NCI-H128 (cell line): ENCODE measurements around the gene C17orf114.

Source experiments
- DNase-seq: peaks from one replicate; lab custom pipeline; 2025; ENCODE audit not compliant: unreplicated experiment; lab: John Stamatoyannopoulos, UW

Gene C17orf114

GRCh38 chr17:4823373-4824089 is 21.4 kb upstream of the C17orf114 start:
- DNase-seq: no peak

GRCh38 chr17:4822835-4823234 is 20.7 kb upstream of the C17orf114 start:
- no peak for DNase-seq

GRCh38 chr17:4818276-4818675 is 16.1 kb upstream of the C17orf114 start:
- no peak for DNase-seq

GRCh38 chr17:4816826-4817225 is 14.7 kb upstream of the C17orf114 start:
- no peak for DNase-seq

- no peak for DNase-seq
Measured at GRCh38 chr17:4815043-4815675, 13.0 kb upstream of the C17orf114 start.

- DNase-seq: no peak
Measured at GRCh38 chr17:4812690-4813089, 10.6 kb upstream of the C17orf114 start.

GRCh38 chr17:4811471-4811870 is 9.3 kb upstream of the C17orf114 start:
- no peak for DNase-seq

GRCh38 chr17:4810696-4811290 is 8.7 kb upstream of the C17orf114 start:
- no peak for DNase-seq

GRCh38 chr17:4808378-4808767 is 6.2 kb upstream of the C17orf114 start:
- DNase-seq: no peak

- no peak for DNase-seq
Measured at GRCh38 chr17:4807605-4808377, 5.7 kb upstream of the C17orf114 start.

- peak; percentile 55 for DNase-seq
Measured at GRCh38 chr17:4806777-4807604, 4.9 kb upstream of the C17orf114 start, which contains the start of gene PLD2. PLD2 (plus strand) TSS chr17:4807152; CDS start chr17:4807773, 621 bp downstream.

- no peak for DNase-seq
Measured at GRCh38 chr17:4806456-4806776, 4.3 kb upstream of the C17orf114 start.

GRCh38 chr17:4800462-4801196 is 1.5 kb downstream of the C17orf114 start:
- DNase-seq: no peak

- DNase-seq: no peak
Measured at GRCh38 chr17:4796552-4796920, 5.6 kb downstream of the C17orf114 start.

GRCh38 chr17:4795168-4795567 is 7.0 kb downstream of the C17orf114 start:
- DNase-seq: no peak

GRCh38 chr17:4790705-4791088 is 11.4 kb downstream of the C17orf114 start:
- DNase-seq: no peak

GRCh38 chr17:4789951-4790704 is 12.0 kb downstream of the C17orf114 start:
- peak; percentile 26 for DNase-seq

GRCh38 chr17:4789701-4789950 is 12.5 kb downstream of the C17orf114 start:
- DNase-seq: no peak

GRCh38 chr17:4788807-4789700 is 13.1 kb downstream of the C17orf114 start, which contains the start of gene GLTPD2:
GLTPD2 (plus strand) TSS chr17:4788964; CDS start chr17:4789012, 48 bp downstream.
- no peak for DNase-seq
